ENCODE data around the gene OR2B6.
A peak's percentile ranks its signal among the peaks of the same experiment; 100 is the strongest.
"Not testable (repeated sequence)": the region's sequence is repeated elsewhere in the genome, so short reads cannot be mapped to it uniquely, and the experiment has no call there.

Gene OR2B6

DNA sequence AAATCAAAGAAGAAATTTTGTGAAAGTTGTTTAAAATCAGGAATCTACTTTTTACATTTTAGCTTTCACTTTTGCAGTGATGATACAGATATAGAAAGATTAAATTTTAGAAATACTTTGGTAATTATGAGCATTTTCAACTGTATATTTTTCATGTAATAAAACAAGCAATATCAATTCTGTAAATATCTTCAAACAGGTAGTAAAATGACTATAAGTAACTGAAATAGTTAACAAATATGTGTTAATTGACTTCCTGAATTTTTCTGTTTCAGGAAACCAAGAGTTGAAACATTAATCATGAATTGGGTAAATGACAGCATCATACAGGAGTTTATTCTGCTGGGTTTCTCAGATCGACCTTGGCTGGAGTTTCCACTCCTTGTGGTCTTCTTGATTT, at the start of gene OR2B6:
TSS of gene OR2B6 (plus strand) at position 301 of the 400 bp plus-strand sequence. CDS start at position 301, 0 bp downstream.
- TF ChIP-seq, protein P1, sequence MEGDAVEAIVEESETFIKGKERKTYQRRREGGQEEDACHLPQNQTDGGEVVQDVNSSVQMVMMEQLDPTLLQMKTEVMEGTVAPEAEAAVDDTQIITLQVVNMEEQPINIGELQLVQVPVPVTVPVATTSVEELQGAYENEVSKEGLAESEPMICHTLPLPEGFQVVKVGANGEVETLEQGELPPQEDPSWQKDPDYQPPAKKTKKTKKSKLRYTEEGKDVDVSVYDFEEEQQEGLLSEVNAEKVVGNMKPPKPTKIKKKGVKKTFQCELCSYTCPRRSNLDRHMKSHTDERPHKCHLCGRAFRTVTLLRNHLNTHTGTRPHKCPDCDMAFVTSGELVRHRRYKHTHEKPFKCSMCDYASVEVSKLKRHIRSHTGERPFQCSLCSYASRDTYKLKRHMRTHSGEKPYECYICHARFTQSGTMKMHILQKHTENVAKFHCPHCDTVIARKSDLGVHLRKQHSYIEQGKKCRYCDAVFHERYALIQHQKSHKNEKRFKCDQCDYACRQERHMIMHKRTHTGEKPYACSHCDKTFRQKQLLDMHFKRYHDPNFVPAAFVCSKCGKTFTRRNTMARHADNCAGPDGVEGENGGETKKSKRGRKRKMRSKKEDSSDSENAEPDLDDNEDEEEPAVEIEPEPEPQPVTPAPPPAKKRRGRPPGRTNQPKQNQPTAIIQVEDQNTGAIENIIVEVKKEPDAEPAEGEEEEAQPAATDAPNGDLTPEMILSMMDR (IDR thresholded peaks at IDR 0.05; ENCODE audit: insufficient read depth, missing control alignments) = no peak
- DNase-seq (ENCODE audit: insufficient read length, low spot score) (no peak), FAIRE-seq (no peak)

DNA sequence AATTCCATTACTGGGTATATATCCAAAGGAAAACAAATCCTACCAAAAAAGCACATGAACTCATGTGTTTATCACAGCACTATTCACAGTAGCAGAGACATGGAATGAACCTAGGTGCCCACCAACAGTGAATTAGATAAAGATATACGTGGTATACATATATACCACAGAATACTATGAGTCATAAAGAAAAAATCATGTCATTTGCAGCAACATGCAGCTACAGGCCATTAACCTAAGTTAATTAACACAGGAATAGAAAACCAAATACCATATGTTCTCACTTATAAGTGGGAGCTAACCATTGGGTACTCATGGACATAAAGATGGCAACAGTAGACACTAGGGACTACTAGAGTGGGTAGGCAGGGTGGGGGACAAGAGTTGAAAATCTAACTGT, 49.0 kb upstream of the OR2B6 start:
- no peak for FAIRE-seq
- DNase-seq (ENCODE audit: insufficient read length, low spot score) = no peak
- TF ChIP-seq, protein P1 (IDR thresholded peaks at IDR 0.05; ENCODE audit: insufficient read depth, missing control alignments) = no peak

DNA sequence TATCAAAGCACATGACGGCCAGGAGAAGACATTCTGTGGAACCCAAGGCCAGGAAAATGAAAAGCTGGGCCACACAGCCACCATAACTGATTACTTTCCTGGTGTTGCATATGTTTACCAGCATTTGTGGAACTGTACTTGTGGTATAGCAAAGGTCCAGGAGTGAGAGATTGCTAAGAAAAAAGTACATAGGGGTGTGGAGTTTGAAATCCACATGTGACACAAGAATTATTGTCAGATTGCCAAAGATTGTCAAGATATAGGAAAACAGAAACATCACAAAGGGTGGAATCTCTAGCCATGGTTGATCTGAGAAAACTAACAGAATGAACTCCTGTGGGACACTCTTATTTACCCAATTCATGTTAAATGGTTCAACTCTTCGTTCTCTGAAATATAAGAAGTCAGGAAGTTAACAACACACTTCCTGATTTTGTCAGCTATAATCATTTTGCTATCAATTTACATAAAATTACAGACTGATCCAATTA, 45.0 kb upstream of the OR2B6 start, which contains the start of gene OR2B2:
TSS of gene OR2B2 (minus strand) at position 441 of the 491 bp plus-strand sequence. CDS start at position 364, 77 bp downstream.
- DNase-seq (ENCODE audit: insufficient read length, low spot score) = no peak
- TF ChIP-seq, protein P1 (IDR thresholded peaks at IDR 0.05; ENCODE audit: insufficient read depth, missing control alignments) = no peak
- no peak for FAIRE-seq

DNA sequence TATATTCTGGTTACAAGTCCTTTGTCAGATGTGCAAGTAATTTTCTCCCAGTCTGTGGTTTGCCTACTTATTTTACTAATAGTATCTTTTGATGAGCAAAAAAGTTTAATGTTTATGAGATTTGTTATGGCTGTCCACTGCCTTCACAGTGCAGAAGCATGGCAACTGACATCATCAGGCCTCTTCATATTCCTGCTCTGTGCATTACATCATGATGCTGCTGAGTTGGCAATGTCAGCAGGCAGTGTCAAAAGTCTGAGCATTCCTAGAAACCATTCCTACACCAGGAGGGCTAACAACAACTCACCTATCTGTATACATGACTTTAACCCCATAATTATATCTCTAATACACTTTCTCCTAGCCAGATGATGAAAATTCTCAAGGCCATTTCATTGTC, 34.1 kb upstream of the OR2B6 start:
- FAIRE-seq = no peak
- DNase-seq (ENCODE audit: insufficient read length, low spot score) = no peak
- TF ChIP-seq, protein P1 (IDR thresholded peaks at IDR 0.05; ENCODE audit: insufficient read depth, missing control alignments) = no peak

DNA sequence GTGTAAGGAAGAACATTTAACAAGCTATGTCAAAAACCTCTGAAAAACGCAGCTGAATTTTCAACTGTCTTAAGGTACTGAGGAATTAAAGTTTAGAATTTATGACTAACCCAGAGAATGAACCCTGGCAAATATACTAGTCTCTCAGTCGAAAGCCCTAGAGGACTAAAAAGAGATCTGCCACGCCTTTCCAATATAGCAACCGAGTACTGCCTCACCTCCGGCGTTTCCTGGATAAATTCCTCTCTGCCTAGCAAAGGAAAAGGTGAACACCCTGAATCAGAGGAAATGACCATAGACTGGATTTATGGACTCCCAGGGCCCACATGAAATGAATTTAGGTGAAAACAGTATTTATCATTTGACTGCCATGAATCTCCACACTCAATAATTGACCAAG, 32.9 kb upstream of the OR2B6 start:
- TF ChIP-seq, protein P1 (IDR thresholded peaks at IDR 0.05; ENCODE audit: insufficient read depth, missing control alignments) = no peak
- FAIRE-seq = no peak
- no peak for DNase-seq (ENCODE audit: insufficient read length, low spot score)

DNA sequence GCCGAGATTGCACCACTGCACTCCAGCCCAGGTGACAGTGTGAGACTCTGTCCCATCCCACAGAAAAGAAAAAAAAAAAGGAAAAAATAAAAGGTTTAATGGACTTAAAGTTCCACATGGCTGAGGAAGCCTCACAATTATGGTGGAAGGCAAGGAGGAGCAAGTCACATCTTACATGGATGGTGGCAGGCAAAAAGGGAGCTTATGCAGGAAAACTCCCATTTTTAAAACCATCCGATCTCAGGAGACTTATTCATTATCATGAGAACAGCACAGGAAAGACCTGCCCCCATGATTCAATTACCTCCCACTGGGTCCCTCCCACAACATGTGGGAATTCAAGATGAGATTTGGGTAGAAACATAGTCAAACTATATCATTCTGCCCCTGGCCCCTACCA, 29.0 kb upstream of the OR2B6 start:
- not testable (repeated sequence) for FAIRE-seq

DNA sequence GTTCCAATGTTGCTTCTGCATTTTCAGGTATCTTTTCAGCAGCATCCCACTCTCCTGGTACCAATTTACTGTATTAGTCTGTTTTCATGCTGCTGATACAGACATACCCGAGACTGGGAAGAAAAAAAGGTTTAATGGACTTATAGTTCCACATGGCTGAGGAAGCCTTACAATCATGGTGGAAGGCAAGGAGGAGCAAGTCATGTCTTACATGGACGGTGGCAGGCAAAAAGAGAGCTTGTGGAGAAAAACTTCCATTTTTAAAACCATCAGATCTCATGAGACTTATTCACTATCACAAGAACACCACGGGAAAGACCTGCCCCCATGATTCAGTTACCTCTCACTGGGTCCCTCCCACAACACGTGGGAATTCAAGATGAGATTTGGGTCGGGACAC, 27.1 kb upstream of the OR2B6 start:
- not testable (repeated sequence) for DNase-seq (ENCODE audit: insufficient read length, low spot score); FAIRE-seq

More for the DNA sequence above, 29.0 kb upstream of the OR2B6 start:
- not testable (repeated sequence) for DNase-seq (ENCODE audit: insufficient read length, low spot score)

DNA sequence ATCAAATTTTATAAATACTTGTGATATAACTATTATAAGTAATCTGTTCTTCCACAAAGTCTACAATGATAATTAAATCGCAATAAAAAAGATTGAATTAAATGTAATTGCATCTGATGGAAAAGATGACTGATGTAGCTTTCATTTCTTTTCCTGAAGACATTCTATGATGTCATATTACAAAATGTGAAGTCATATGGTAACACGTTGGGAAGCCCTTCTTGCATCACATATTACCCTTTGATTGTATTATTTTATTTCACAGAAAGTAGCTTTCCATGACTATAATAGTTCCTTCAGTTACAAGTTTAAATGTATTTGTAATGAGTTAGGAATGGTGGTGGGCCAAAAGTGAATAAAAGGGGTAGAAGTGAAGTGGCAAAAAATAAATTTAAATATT, 25.8 kb upstream of the OR2B6 start:
- DNase-seq (ENCODE audit: insufficient read length, low spot score) = no peak
- FAIRE-seq = peak; percentile 41
- TF ChIP-seq, protein P1 (IDR thresholded peaks at IDR 0.05; ENCODE audit: insufficient read depth, missing control alignments) = no peak

All from D721Med (cell line).